Measurements from ENCODE around the gene CPAMD8.

DNA sequence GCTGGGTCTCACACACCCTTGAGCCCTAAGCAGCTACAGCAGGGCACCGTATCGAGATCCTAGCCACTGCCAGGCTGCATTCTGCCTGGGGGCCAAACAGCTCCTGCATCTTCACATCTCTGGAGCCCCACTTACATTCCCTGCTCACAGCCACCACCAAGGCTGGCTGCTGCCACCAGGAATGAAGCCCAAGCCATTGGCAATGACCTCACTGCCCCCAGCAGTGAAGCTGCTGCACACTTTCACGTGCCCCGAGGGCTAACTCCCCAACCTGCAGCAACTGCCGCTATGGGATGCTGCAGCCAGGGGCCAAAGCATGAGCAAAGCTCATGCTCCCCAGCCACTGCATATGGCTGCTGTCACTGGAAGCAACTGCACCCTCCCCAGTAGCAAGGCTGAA is 95.9 kb downstream of the CPAMD8 start:
- TF ChIP-seq, protein P1, sequence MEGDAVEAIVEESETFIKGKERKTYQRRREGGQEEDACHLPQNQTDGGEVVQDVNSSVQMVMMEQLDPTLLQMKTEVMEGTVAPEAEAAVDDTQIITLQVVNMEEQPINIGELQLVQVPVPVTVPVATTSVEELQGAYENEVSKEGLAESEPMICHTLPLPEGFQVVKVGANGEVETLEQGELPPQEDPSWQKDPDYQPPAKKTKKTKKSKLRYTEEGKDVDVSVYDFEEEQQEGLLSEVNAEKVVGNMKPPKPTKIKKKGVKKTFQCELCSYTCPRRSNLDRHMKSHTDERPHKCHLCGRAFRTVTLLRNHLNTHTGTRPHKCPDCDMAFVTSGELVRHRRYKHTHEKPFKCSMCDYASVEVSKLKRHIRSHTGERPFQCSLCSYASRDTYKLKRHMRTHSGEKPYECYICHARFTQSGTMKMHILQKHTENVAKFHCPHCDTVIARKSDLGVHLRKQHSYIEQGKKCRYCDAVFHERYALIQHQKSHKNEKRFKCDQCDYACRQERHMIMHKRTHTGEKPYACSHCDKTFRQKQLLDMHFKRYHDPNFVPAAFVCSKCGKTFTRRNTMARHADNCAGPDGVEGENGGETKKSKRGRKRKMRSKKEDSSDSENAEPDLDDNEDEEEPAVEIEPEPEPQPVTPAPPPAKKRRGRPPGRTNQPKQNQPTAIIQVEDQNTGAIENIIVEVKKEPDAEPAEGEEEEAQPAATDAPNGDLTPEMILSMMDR (IDR thresholded peaks at IDR 0.05 in 4 of 5, conservative IDR thresholded peaks at IDR 0.05 in 1 of 5) = no peak
- no peak for TF ChIP-seq POLR2A (IDR thresholded peaks at IDR 0.05)
